Tibial nerve (tissue), 4 donors: ENCODE results near the gene GPC3.

Source experiments
- EP300 ChIP-seq, 2 donors: sonication (generic); formaldehyde crosslinking; IDR thresholded peaks; one replicate each; pipeline ENCODE4 v1.6.1; 2017; ENCODE audit warnings: antibody characterized with exemption in 2 of 2, mild to moderate bottlenecking in 1 of 2
- POLR2A ChIP-seq, 2 donors: fragments of 450-650 bp; IDR thresholded peaks; one replicate each; pipeline ENCODE4 v1.6.1; 2017; ENCODE audit warnings: antibody characterized with exemption in 2 of 2, mild to moderate bottlenecking in 2 of 2, moderate library complexity in 2 of 2
- TF ChIP-seq, protein P1 (sequence below), 5 experiments: fragments of 200-600 bp in 3 of 5; fragments of 450-650 bp in 2 of 5; sonication (generic) in 3 of 5; IDR thresholded peaks; one replicate each; pipeline ENCODE4 v1.5.1; 2016 to 2019; ENCODE audit warnings: antibody characterized with exemption in 5 of 5, mild to moderate bottlenecking in 3 of 5, moderate library complexity in 2 of 5

DNA sequence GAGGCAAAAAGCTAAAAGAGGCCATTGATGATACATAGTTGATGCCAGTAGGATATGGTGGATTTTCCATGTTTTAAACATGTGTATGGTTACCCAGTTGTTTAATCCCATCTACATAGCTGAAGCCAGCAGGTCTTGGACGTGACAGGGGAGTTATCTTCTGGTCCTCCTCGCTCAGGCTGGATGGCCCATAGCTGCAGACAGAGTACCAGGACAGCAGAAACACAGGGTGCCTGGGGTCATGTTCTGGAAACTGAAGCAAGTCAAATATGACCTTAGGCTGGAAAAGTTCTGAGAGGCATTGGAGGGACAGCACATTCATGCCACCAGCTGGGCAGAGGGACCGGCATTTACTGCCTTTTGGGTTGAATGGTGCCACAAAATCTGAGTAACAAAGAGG lies 452.1 kb downstream of the GPC3 start:
- TF ChIP-seq, protein P1, sequence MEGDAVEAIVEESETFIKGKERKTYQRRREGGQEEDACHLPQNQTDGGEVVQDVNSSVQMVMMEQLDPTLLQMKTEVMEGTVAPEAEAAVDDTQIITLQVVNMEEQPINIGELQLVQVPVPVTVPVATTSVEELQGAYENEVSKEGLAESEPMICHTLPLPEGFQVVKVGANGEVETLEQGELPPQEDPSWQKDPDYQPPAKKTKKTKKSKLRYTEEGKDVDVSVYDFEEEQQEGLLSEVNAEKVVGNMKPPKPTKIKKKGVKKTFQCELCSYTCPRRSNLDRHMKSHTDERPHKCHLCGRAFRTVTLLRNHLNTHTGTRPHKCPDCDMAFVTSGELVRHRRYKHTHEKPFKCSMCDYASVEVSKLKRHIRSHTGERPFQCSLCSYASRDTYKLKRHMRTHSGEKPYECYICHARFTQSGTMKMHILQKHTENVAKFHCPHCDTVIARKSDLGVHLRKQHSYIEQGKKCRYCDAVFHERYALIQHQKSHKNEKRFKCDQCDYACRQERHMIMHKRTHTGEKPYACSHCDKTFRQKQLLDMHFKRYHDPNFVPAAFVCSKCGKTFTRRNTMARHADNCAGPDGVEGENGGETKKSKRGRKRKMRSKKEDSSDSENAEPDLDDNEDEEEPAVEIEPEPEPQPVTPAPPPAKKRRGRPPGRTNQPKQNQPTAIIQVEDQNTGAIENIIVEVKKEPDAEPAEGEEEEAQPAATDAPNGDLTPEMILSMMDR (IDR thresholded peaks at IDR 0.05) = no peak
- TF ChIP-seq POLR2A (IDR thresholded peaks at IDR 0.05) (no peak), EP300 (IDR thresholded peaks at IDR 0.05) (no peak)
